NCI-H82 treated with DMSO at 0.1 percent for 48 hours (cell line): ENCODE data around the gene RAPGEF2.
"Not testable (repeated sequence)": the region's sequence is repeated elsewhere in the genome, so short reads cannot be mapped to it uniquely, and the experiment has no call there.

Source experiments
- DNase-seq: peaks from one replicate; lab custom pipeline; 2025; ENCODE audit not compliant: unreplicated experiment; lab: John Stamatoyannopoulos, UW

The RAPGEF2 gene

GRCh38 chr4:159102622-159103383, at the start of gene RAPGEF2:
Gene RAPGEF2, plus strand, starts transcription at chr4:159103079. Its CDS starts 1,084 bp downstream, at chr4:159104163.
- peak; percentile 66 for DNase-seq

- no peak for DNase-seq
Observed at GRCh38 chr4:159055833-159056232, 47.0 kb upstream of the RAPGEF2 start.

GRCh38 chr4:159060161-159060560, 42.7 kb upstream of the RAPGEF2 start:
- DNase-seq, result no peak

- DNase-seq, result no peak
Observed at GRCh38 chr4:159062381-159062780, 40.5 kb upstream of the RAPGEF2 start.

- DNase-seq, result no peak
Observed at GRCh38 chr4:159065513-159066240, 37.2 kb upstream of the RAPGEF2 start.

- not testable (repeated sequence) for DNase-seq
Observed at GRCh38 chr4:159068139-159068538, 34.7 kb upstream of the RAPGEF2 start.

GRCh38 chr4:159069922-159070321, 33.0 kb upstream of the RAPGEF2 start:
- no peak for DNase-seq

GRCh38 chr4:159070742-159071141, 32.1 kb upstream of the RAPGEF2 start:
- no peak for DNase-seq

- DNase-seq, result no peak
Observed at GRCh38 chr4:159071178-159071968, 31.5 kb upstream of the RAPGEF2 start.

GRCh38 chr4:159071969-159072765, 30.7 kb upstream of the RAPGEF2 start:
- no peak for DNase-seq

- DNase-seq, result no peak
Observed at GRCh38 chr4:159075531-159075932, 27.3 kb upstream of the RAPGEF2 start.

GRCh38 chr4:159077018-159077417, 25.9 kb upstream of the RAPGEF2 start:
- not testable (repeated sequence) for DNase-seq

GRCh38 chr4:159077702-159078495, 25.0 kb upstream of the RAPGEF2 start:
- DNase-seq, result peak; percentile 1

- DNase-seq, result no peak
Observed at GRCh38 chr4:159079074-159079473, 23.8 kb upstream of the RAPGEF2 start.

- no peak for DNase-seq
Observed at GRCh38 chr4:159086606-159087005, 16.3 kb upstream of the RAPGEF2 start.

GRCh38 chr4:159090255-159090654, 12.6 kb upstream of the RAPGEF2 start:
- DNase-seq, result no peak

- not testable (repeated sequence) for DNase-seq
Observed at GRCh38 chr4:159094156-159094555, 8.7 kb upstream of the RAPGEF2 start.

GRCh38 chr4:159096434-159096833, 6.4 kb upstream of the RAPGEF2 start:
- no peak for DNase-seq

GRCh38 chr4:159097144-159097543, 5.7 kb upstream of the RAPGEF2 start:
- no peak for DNase-seq

GRCh38 chr4:159097785-159098184, 5.1 kb upstream of the RAPGEF2 start:
- no peak for DNase-seq
